Measurements from ENCODE around the gene MTG2. TPM values are rescaled to one million over a fixed set of nuclear protein-coding genes. Genes with fewer than 3 reads are reported as not detected.

The MTG2 gene
- total and polyA plus RNA-seq, 2 of the 8 experiments (the other 6 are each of a cell fraction or from before 2014, with no cell fraction given), result 14.4 to 22.8 TPM

- DNase-seq (ENCODE audit: low read depth in 1 of 2, low spot score in 2 of 2), result no peak
- Histone ChIP-seq H3K4ac (replicated peaks; ENCODE audit: insufficient read length, low read depth, low read length) (peak overlapping the region; percentile 53), H2BK15ac (ENCODE audit: low read length) (0 out of 2 replicates have a peak overlapping the region, but pooled peaks have one; percentile 72), H3K27me3 (replicated peaks in 1 of 4; ENCODE audit: control insufficient read depth in 3 of 4, extremely low read depth in 1 of 4, insufficient read depth in 3 of 4, low read length in 3 of 4) (no peaks in the 10 kb centered on the region; a peak in 2 of 7 replicates), H2BK5ac (ENCODE audit: low read depth, low read length) (no peak overlapping the region), H2BK120ac (replicated peaks; ENCODE audit: low read depth, low read length) (no peak overlapping the region), H2AK5ac (ENCODE audit: low read depth, low read length) (no peak overlapping the region), H2BK20ac (ENCODE audit: low read length) (no peak overlapping the region), H3K4me1 (replicated peaks in 1 of 4; ENCODE audit: control insufficient read depth in 3 of 4, insufficient read depth in 4 of 4, low read length in 3 of 4) (peaks cover 0 to 3% (median 0%) of the 10 kb centered on the region in 4 experiments; a peak in 1 of 7 replicates), H4K8ac (ENCODE audit: extremely low read depth, insufficient read depth, low read length) (peak overlapping the region; percentile 4; the same call in 1 of the 2 replicates), H4K20me1 (replicated peaks in 1 of 2; ENCODE audit: control insufficient read depth in 1 of 2, insufficient read depth in 2 of 2, low read length in 2 of 2) (peaks cover 0 to 2% of the 10 kb centered on the region in 2 experiments), H2AFZ (ENCODE audit: low read length) (no peak overlapping the region), H4K91ac (replicated peaks; ENCODE audit: insufficient read length, low read length) (no peak overlapping the region), H3K9me3 (ENCODE audit: insufficient read depth in 2 of 2, low read depth in 1 of 2, low read length in 1 of 2) (no peaks in the 10 kb centered on the region), H3K79me1 (ENCODE audit: low read depth, low read length) (no peaks in the 10 kb centered on the region), H3K9ac (replicated peaks in 1 of 4; ENCODE audit: extremely low read depth in 1 of 4, low read depth in 3 of 4, low read length in 3 of 4) (no peak overlapping the region), H3K56ac (replicated peaks; ENCODE audit: insufficient read length, low read depth, low read length) (no peak overlapping the region), H4K5ac (ENCODE audit: insufficient read length, low read depth, low read length) (no peak overlapping the region), H3K4me2 (ENCODE audit: insufficient read depth in 1 of 2, low read depth in 2 of 2, low read length in 2 of 2) (no peak overlapping the region), H3K27ac (ENCODE audit: low read depth, low read length) (no peak overlapping the region), H3K79me2 (ENCODE audit: control insufficient read depth in 1 of 2, insufficient read depth in 2 of 2, low read length in 2 of 2) (no peaks in the 10 kb centered on the region), H3K23ac (ENCODE audit: insufficient read length) (no peak overlapping the region), H3K18ac (ENCODE audit: extremely low read depth, low read length) (no peak overlapping the region), H2BK12ac (ENCODE audit: low read depth, low read length) (no peak overlapping the region), H3K4me3 (ENCODE audit: extremely low read depth in 1 of 4, insufficient read depth in 2 of 4, low read depth in 3 of 4, low read length in 4 of 4) (no peak overlapping the region), H3K14ac (ENCODE audit: insufficient read length) (no peak overlapping the region), H3K36me3 (ENCODE audit: control insufficient read depth in 2 of 4, insufficient read depth in 4 of 4, low read length in 3 of 4) (no peaks in the 10 kb centered on the region), H3K23me2 (ENCODE audit: low read depth, low read length) (no peaks in the 10 kb centered on the region)
- CTCF ChIA-PET (ENCODE audit: partially characterized antibody), result interaction anchor here (1.2 to 1.5 kb wide), 3 partner anchors 21 to 34 kb away, joined by 3 read pairs; no protein-coding TSS in a partner anchor
- WGBS, 2 experiments (ENCODE audit: extremely low coverage in 1 of 2, insufficient coverage in 1 of 2, insufficient read length in 1 of 2, insufficient replicate concordance in 2 of 2, low coverage in 1 of 2, low lambda C conversion rate in 2 of 2, missing lambda C conversion rate in 1 of 2), result 87% methylated on average over 8 of the region's 8 CpGs; no CpG with 5 or more reads in 1 of the 2 experiments
- POLR2A ChIA-PET (ENCODE audit: partially characterized antibody), result no interaction called here
- no peak for FAIRE-seq
- no peak for TF ChIP-seq RAD21 (IDR thresholded peaks at IDR 0.05 in 1 of 2, conservative IDR thresholded peaks at IDR 0.05 in 1 of 2; ENCODE audit: low read depth in 2 of 2, low read length in 2 of 2)
- TF ChIP-seq SIN3A (conservative IDR thresholded peaks at IDR 0.05 in 1 of 2, IDR thresholded peaks at IDR 0.05 in 1 of 2; ENCODE audit: low read depth in 1 of 2, low read length in 2 of 2), result no peak
- no peak for TF ChIP-seq POLR2A (IDR thresholded peaks at IDR 0.05; ENCODE audit: control extremely low read depth in 1 of 2, low read depth in 2 of 2, low read length in 2 of 2)
- TF ChIP-seq TAF1 (IDR thresholded peaks at IDR 0.05; ENCODE audit: low read depth, low read length), result no peak
- TF ChIP-seq USF2 (IDR thresholded peaks at IDR 0.05; ENCODE audit: low read length), result no peak
- no peak for TF ChIP-seq HDAC6 (IDR thresholded peaks at IDR 0.05; ENCODE audit: low read depth, low read length)
- no peak for TF ChIP-seq SP2 (IDR thresholded peaks at IDR 0.05; ENCODE audit: low read length)
- no peak for TF ChIP-seq SP1 (IDR thresholded peaks at IDR 0.05; ENCODE audit: low read depth, low read length)
- no peak for TF ChIP-seq JUN (IDR thresholded peaks at IDR 0.05; ENCODE audit: low read depth, low read length)
- no peak for TF ChIP-seq CHD1 (IDR thresholded peaks at IDR 0.05; ENCODE audit: low read depth, low read length)
- no peak for TF ChIP-seq NRF1 (IDR thresholded peaks at IDR 0.05; ENCODE audit: low read depth, low read length)
- TF ChIP-seq MAFK (IDR thresholded peaks at IDR 0.05; ENCODE audit: low read depth, low read length), result no peak
- no peak for TF ChIP-seq NANOG (IDR thresholded peaks at IDR 0.05; ENCODE audit: insufficient read depth, low read depth, low read length, poor library complexity, severe bottlenecking)
- TF ChIP-seq RXRA (IDR thresholded peaks at IDR 0.05; ENCODE audit: insufficient read depth, low read depth, low read length), result no peak
These were observed 28.4 kb downstream of the MTG2 start for GRCh38 chr20:62211216-62211615.
